ENCODE data around the gene SH3GL1.
A peak's percentile ranks its signal among the peaks of the same experiment; 100 is the strongest.
"Not testable (repeated sequence)": the region's sequence is repeated elsewhere in the genome, so short reads cannot be mapped to it uniquely, and the experiment has no call there.

SH3GL1 gene

GRCh38 chr19:4354282-4354681, 46.1 kb downstream of the SH3GL1 start:
- Histone ChIP-seq H3K9me3 (ENCODE audit: control insufficient read depth, low read depth, low read length) (no peaks in the 10 kb centered on the region), H3K4me3 (ENCODE audit: low read length) (no peak overlapping the region), H3K36me3 (ENCODE audit: control insufficient read depth, low read depth, low read length) (no peaks in the 10 kb centered on the region)

GRCh38 chr19:4352701-4353121, 47.6 kb downstream of the SH3GL1 start:
- no peak overlapping the region for H3K27ac ChIP-seq (ENCODE audit: low read length)
- H3K36me3 ChIP-seq (ENCODE audit: control insufficient read depth, low read depth, low read length), result no peaks in the 10 kb centered on the region

More at GRCh38 chr19:4354282-4354681, 46.1 kb downstream of the SH3GL1 start:
- no peaks in the 10 kb centered on the region for H3K4me1 ChIP-seq (ENCODE audit: control insufficient read depth, low read depth, low read length)
- H3K27ac ChIP-seq (ENCODE audit: low read length), result no peak overlapping the region
- H3K27me3 ChIP-seq (ENCODE audit: control insufficient read depth, insufficient read depth, low read length), result no peaks in the 10 kb centered on the region
- H3K9ac ChIP-seq (ENCODE audit: low read length), result no peak overlapping the region

GRCh38 chr19:4350726-4351125, 49.6 kb downstream of the SH3GL1 start:
- peaks cover 4% of the 10 kb centered on the region for H3K36me3 ChIP-seq (ENCODE audit: control insufficient read depth, low read depth, low read length)

More at GRCh38 chr19:4352701-4353121, 47.6 kb downstream of the SH3GL1 start:
- H3K9me3 ChIP-seq (ENCODE audit: control insufficient read depth, low read depth, low read length), result no peaks in the 10 kb centered on the region
- no peaks in the 10 kb centered on the region for H3K4me1 ChIP-seq (ENCODE audit: control insufficient read depth, low read depth, low read length)
- H3K9ac ChIP-seq (ENCODE audit: low read length), result no peak overlapping the region
- H3K27me3 ChIP-seq (ENCODE audit: control insufficient read depth, insufficient read depth, low read length), result no peaks in the 10 kb centered on the region
- no peak overlapping the region for H3K4me3 ChIP-seq (ENCODE audit: low read length)

GRCh38 chr19:4350111-4350510, 50.2 kb downstream of the SH3GL1 start:
- H3K4me1 ChIP-seq (ENCODE audit: control insufficient read depth, low read depth, low read length), result no peaks in the 10 kb centered on the region
- no peak overlapping the region for H3K4me3 ChIP-seq (ENCODE audit: low read length)
- H3K9ac ChIP-seq (ENCODE audit: low read length), result no peak overlapping the region
- peaks cover 4% of the 10 kb centered on the region for H3K36me3 ChIP-seq (ENCODE audit: control insufficient read depth, low read depth, low read length)
- no peaks in the 10 kb centered on the region for H3K9me3 ChIP-seq (ENCODE audit: control insufficient read depth, low read depth, low read length)
- no peak overlapping the region for H3K27ac ChIP-seq (ENCODE audit: low read length)
- H3K27me3 ChIP-seq (ENCODE audit: control insufficient read depth, insufficient read depth, low read length), result no peaks in the 10 kb centered on the region

More at GRCh38 chr19:4350726-4351125, 49.6 kb downstream of the SH3GL1 start:
- Histone ChIP-seq H3K9me3 (ENCODE audit: control insufficient read depth, low read depth, low read length) (no peaks in the 10 kb centered on the region), H3K27ac (ENCODE audit: low read length) (no peak overlapping the region), H3K9ac (ENCODE audit: low read length) (no peak overlapping the region), H3K4me3 (ENCODE audit: low read length) (no peak overlapping the region), H3K4me1 (ENCODE audit: control insufficient read depth, low read depth, low read length) (no peaks in the 10 kb centered on the region), H3K27me3 (ENCODE audit: control insufficient read depth, insufficient read depth, low read length) (no peaks in the 10 kb centered on the region)

- H3K4me1 ChIP-seq (ENCODE audit: control insufficient read depth, low read depth, low read length); H3K27me3 ChIP-seq (ENCODE audit: control insufficient read depth, insufficient read depth, low read length); H3K4me3 ChIP-seq (ENCODE audit: low read length); H3K36me3 ChIP-seq (ENCODE audit: control insufficient read depth, low read depth, low read length); H3K9ac ChIP-seq (ENCODE audit: low read length); H3K27ac ChIP-seq (ENCODE audit: low read length); H3K9me3 ChIP-seq (ENCODE audit: control insufficient read depth, low read depth, low read length): not testable (repeated sequence)
Measured at GRCh38 chr19:4349225-4349624, 51.1 kb downstream of the SH3GL1 start.

GRCh38 chr19:4347521-4347920, 52.8 kb downstream of the SH3GL1 start:
- H3K36me3 ChIP-seq (ENCODE audit: control insufficient read depth, low read depth, low read length), result peaks cover 4% of the 10 kb centered on the region
- H3K9ac ChIP-seq (ENCODE audit: low read length), result no peak overlapping the region
- no peaks in the 10 kb centered on the region for H3K4me1 ChIP-seq (ENCODE audit: control insufficient read depth, low read depth, low read length)
- H3K27me3 ChIP-seq (ENCODE audit: control insufficient read depth, insufficient read depth, low read length), result no peaks in the 10 kb centered on the region
- H3K4me3 ChIP-seq (ENCODE audit: low read length), result no peak overlapping the region
- no peak overlapping the region for H3K27ac ChIP-seq (ENCODE audit: low read length)
- H3K9me3 ChIP-seq (ENCODE audit: control insufficient read depth, low read depth, low read length), result no peaks in the 10 kb centered on the region

GRCh38 chr19:4346020-4346383, 54.3 kb downstream of the SH3GL1 start:
- Histone ChIP-seq H3K27ac (ENCODE audit: low read length) (no peak overlapping the region), H3K9me3 (ENCODE audit: control insufficient read depth, low read depth, low read length) (no peaks in the 10 kb centered on the region), H3K4me3 (ENCODE audit: low read length) (no peak overlapping the region), H3K27me3 (ENCODE audit: control insufficient read depth, insufficient read depth, low read length) (no peaks in the 10 kb centered on the region), H3K4me1 (ENCODE audit: control insufficient read depth, low read depth, low read length) (peaks cover 4% of the 10 kb centered on the region), H3K9ac (ENCODE audit: low read length) (no peak overlapping the region), H3K36me3 (ENCODE audit: control insufficient read depth, low read depth, low read length) (peaks cover 4% of the 10 kb centered on the region)

- Histone ChIP-seq H3K9me3 (ENCODE audit: control insufficient read depth, low read depth, low read length) (no peaks in the 10 kb centered on the region), H3K9ac (ENCODE audit: low read length) (no peak overlapping the region), H3K4me1 (ENCODE audit: control insufficient read depth, low read depth, low read length) (peaks cover 4% of the 10 kb centered on the region), H3K27me3 (ENCODE audit: control insufficient read depth, insufficient read depth, low read length) (no peaks in the 10 kb centered on the region), H3K4me3 (ENCODE audit: low read length) (no peak overlapping the region), H3K36me3 (ENCODE audit: control insufficient read depth, low read depth, low read length) (peaks cover 4% of the 10 kb centered on the region), H3K27ac (ENCODE audit: low read length) (no peak overlapping the region)
Measured at GRCh38 chr19:4345342-4346019, 54.9 kb downstream of the SH3GL1 start.

GRCh38 chr19:4343370-4344307, 56.7 kb downstream of the SH3GL1 start, which contains the start of gene MPND:
TSS of gene MPND (plus strand) at chr19:4343562. CDS start at chr19:4343594, 32 bp downstream.
- H3K4me1 ChIP-seq (ENCODE audit: control insufficient read depth, low read depth, low read length), result peaks cover 4% of the 10 kb centered on the region
- no peaks in the 10 kb centered on the region for H3K27me3 ChIP-seq (ENCODE audit: control insufficient read depth, insufficient read depth, low read length)
- H3K4me3 ChIP-seq (ENCODE audit: low read length), result peak within 1 kb of the TSS; percentile 89
- H3K9ac ChIP-seq (ENCODE audit: low read length), result peak within 1 kb of the TSS; percentile 97
- H3K9me3 ChIP-seq (ENCODE audit: control insufficient read depth, low read depth, low read length), result no peaks in the 10 kb centered on the region
- peak within 1 kb of the TSS; percentile 98 for H3K27ac ChIP-seq (ENCODE audit: low read length)
- H3K36me3 ChIP-seq (ENCODE audit: control insufficient read depth, low read depth, low read length), result peaks cover 4% of the 10 kb centered on the region

GRCh38 chr19:4342615-4343369, 57.6 kb downstream of the SH3GL1 start:
- H3K9ac ChIP-seq (ENCODE audit: low read length), result peak overlapping the region; percentile 97
- H3K36me3 ChIP-seq (ENCODE audit: control insufficient read depth, low read depth, low read length), result peaks cover 4% of the 10 kb centered on the region
- H3K4me1 ChIP-seq (ENCODE audit: control insufficient read depth, low read depth, low read length), result peaks cover 4% of the 10 kb centered on the region
- H3K9me3 ChIP-seq (ENCODE audit: control insufficient read depth, low read depth, low read length), result no peaks in the 10 kb centered on the region
- peak overlapping the region; percentile 98 for H3K27ac ChIP-seq (ENCODE audit: low read length)
- no peaks in the 10 kb centered on the region for H3K27me3 ChIP-seq (ENCODE audit: control insufficient read depth, insufficient read depth, low read length)
- peak overlapping the region; percentile 89 for H3K4me3 ChIP-seq (ENCODE audit: low read length)

GRCh38 chr19:4342314-4342614, 58.1 kb downstream of the SH3GL1 start:
- Histone ChIP-seq H3K4me3 (ENCODE audit: low read length) (peak overlapping the region; percentile 87), H3K27ac (ENCODE audit: low read length) (peak overlapping the region; percentile 98), H3K9me3 (ENCODE audit: control insufficient read depth, low read depth, low read length) (no peaks in the 10 kb centered on the region), H3K27me3 (ENCODE audit: control insufficient read depth, insufficient read depth, low read length) (no peaks in the 10 kb centered on the region), H3K4me1 (ENCODE audit: control insufficient read depth, low read depth, low read length) (peaks cover 4% of the 10 kb centered on the region), H3K36me3 (ENCODE audit: control insufficient read depth, low read depth, low read length) (peaks cover 4% of the 10 kb centered on the region), H3K9ac (ENCODE audit: low read length) (peak overlapping the region; percentile 97)

All from iPS-18a (cell line).